ENCODE data around the gene MRPS23. TPM values are rescaled to one million over a fixed set of nuclear protein-coding genes. Genes with fewer than 3 reads are reported as not detected.
A peak's percentile ranks its signal among the peaks of the same experiment; 100 is the strongest.

Gene MRPS23
- total RNA-seq: 10 to 100 TPM in 1 of 2 donors, 1 to 10 TPM in 1; 1.3 to 13.7 TPM

DNA sequence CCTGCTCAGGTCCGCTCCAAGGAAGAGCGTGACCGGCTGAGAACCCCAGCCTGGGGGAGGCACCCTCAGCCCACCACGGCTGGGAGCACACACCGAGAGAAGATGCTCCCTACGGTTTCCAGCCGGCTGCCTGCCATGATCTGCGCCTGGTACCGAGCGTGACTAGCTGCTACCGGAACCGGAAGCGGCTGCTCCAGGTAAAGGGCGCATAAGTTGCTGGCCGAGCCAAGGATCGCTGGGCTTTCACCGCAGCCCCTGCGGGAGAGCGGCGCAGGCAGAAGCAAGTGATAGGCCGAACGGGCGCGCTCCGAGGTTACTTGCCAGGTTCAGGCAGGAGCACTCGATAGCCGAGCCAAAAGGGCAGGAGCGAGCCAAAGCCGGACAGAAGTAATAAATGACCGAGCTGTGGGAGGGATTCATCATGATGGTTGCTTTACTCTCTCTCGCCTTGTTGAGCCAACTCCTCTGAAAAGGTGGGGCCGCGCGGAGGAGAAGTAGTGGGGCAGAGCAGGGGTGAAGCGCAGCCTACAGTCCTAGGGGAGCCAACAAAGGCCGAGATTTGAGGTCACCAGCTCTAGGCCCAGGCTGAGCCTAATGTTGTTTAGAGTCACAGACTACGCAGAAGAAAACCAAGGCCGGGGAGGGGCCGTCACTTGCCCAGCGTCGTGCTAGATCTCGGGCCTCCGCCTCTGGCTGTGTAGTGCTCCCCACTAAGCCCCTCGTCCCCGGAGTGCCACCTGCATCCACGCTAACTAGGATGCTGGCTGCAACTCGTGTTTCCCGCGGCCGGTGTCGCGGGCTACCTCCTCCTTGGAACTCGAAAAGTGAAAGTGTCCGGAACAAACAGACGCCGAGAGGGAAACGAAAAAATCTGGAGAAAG lies at the start of gene MRPS23:
Gene MRPS23, minus strand, starts transcription at position 171 of the 881 bp plus-strand sequence. Its CDS starts 34 bp downstream, at position 137.
- TF ChIP-seq, protein P1, sequence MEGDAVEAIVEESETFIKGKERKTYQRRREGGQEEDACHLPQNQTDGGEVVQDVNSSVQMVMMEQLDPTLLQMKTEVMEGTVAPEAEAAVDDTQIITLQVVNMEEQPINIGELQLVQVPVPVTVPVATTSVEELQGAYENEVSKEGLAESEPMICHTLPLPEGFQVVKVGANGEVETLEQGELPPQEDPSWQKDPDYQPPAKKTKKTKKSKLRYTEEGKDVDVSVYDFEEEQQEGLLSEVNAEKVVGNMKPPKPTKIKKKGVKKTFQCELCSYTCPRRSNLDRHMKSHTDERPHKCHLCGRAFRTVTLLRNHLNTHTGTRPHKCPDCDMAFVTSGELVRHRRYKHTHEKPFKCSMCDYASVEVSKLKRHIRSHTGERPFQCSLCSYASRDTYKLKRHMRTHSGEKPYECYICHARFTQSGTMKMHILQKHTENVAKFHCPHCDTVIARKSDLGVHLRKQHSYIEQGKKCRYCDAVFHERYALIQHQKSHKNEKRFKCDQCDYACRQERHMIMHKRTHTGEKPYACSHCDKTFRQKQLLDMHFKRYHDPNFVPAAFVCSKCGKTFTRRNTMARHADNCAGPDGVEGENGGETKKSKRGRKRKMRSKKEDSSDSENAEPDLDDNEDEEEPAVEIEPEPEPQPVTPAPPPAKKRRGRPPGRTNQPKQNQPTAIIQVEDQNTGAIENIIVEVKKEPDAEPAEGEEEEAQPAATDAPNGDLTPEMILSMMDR (IDR thresholded peaks at IDR 0.05): peak in 2 of 7 experiments; percentile 28 to 38
- TF ChIP-seq POLR2A (IDR thresholded peaks at IDR 0.05): peak; percentile 78 to 91 (median 90)
- H3K27ac ChIP-seq: peak within 1 kb of the TSS; percentile 89 to 97 (median 90)
- ATAC-seq (peak; percentile 98), DNase-seq (peak; percentile 98 to 99 (median 99))
- peak within 1 kb of the TSS; percentile 77 to 92 for H3K4me3 ChIP-seq
- H3K9me3 ChIP-seq: no peaks in the 10 kb centered on the region
- WGBS, 2 donors: 0 to 1% methylated on average over 47 to 56 of the region's 57 CpGs
- intact Hi-C loops (cut with DNase I): no loop called here
- no peaks in the 10 kb centered on the region for H3K27me3 ChIP-seq
- H3K4me1 ChIP-seq: peaks cover 54% of the 10 kb centered on the region
- no peaks in the 10 kb centered on the region for H3K36me3 ChIP-seq (replicated peaks in 1 of 2; ENCODE audit: insufficient read depth in 1 of 2, low read depth in 2 of 2)

DNA sequence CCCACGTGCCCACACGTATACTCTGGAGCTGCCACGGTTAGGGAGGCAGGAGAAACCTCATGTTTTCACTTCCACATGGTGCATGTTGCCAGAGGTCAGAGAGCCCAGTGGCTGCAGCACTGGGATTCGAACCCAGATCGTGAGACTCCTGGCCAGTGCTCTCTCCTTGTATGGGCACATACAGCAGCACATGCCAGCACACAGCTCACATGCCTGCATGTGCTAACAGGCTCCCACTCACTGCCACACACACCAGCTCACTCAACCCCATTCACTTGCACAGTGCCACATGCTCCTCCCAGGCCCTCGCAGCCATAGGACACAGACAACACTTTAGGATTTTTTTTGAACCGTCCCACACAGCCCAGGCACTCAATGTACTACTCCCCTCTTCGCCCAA lies 49.5 kb upstream of the MRPS23 start:
- H3K9me3 ChIP-seq: no peaks in the 10 kb centered on the region
- intact Hi-C loops (cut with DNase I): no loop called here
- no peaks in the 10 kb centered on the region for H3K36me3 ChIP-seq (replicated peaks in 1 of 2; ENCODE audit: insufficient read depth in 1 of 2, low read depth in 2 of 2)
- ATAC-seq (no peak), DNase-seq (peak in 1 of 4 donors; percentile 17)
- TF ChIP-seq, protein P1 (IDR thresholded peaks at IDR 0.05): no peak
- no peak for TF ChIP-seq POLR2A (IDR thresholded peaks at IDR 0.05)
- peak overlapping the region; percentile 86 to 97 (median 94) for H3K27ac ChIP-seq
- H3K4me3 ChIP-seq: no peak overlapping the region
- WGBS, 2 donors: 64 to 74% methylated on average over 5 to 8 of the region's 8 CpGs
- H3K27me3 ChIP-seq: no peaks in the 10 kb centered on the region
- peaks cover 82% of the 10 kb centered on the region for H3K4me1 ChIP-seq

DNA sequence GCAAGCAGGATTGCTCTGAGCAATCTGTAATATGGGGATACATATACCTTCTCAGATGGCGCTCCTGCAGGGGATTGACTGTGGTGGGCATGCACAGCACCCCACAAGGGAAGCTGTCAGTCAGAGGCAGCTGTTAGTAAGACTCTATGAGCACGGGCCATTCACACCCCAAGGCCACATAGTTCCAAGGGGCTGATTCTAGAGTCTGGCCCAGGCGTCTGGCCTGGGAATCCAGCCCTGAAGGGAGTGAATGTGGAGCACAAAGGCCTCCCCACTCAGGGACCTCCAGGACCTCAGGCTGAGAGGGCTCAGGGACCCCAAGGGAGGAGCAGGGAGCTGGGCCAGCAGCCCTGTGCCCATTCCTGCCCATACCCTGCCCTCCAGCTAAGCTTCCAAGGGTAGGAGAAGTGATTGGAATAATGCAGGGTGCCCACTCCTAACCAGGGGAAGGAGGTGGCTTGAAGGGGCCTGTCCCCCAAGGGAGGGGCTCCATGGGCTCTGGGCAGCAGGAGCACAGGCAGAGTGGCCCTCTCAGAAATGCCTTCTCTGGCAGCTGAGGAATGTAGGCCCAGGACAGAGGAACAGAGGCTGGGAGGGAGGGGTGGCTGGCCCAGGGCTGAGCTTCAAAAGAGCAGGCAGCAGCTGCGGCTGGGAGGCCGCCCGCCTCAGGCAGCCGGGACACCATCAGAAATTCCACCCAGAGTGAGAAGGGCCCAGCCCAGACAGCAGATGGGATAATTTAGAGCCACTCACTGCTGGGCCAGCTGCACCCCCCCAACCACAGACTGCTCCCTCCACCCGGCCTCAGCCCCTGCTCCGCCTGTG lies 48.9 kb upstream of the MRPS23 start:
- peak overlapping the region; percentile 86 to 97 (median 94) for H3K27ac ChIP-seq
- H3K4me1 ChIP-seq: peaks cover 82% of the 10 kb centered on the region
- H3K36me3 ChIP-seq (replicated peaks in 1 of 2; ENCODE audit: insufficient read depth in 1 of 2, low read depth in 2 of 2): no peaks in the 10 kb centered on the region
- H3K4me3 ChIP-seq: no peak overlapping the region
- peak; percentile 45 to 83 (median 70) for DNase-seq
- H3K9me3 ChIP-seq: no peaks in the 10 kb centered on the region
- TF ChIP-seq POLR2A (IDR thresholded peaks at IDR 0.05): peak in 1 of 3 donors; percentile 21
- TF ChIP-seq, protein P1 (IDR thresholded peaks at IDR 0.05): no peak
- ATAC-seq: no peak
- no peaks in the 10 kb centered on the region for H3K27me3 ChIP-seq
- 41 to 57% methylated on average over 2 to 8 of the region's 9 CpGs for WGBS, 2 donors
- intact Hi-C loops (cut with DNase I): no loop called here

DNA sequence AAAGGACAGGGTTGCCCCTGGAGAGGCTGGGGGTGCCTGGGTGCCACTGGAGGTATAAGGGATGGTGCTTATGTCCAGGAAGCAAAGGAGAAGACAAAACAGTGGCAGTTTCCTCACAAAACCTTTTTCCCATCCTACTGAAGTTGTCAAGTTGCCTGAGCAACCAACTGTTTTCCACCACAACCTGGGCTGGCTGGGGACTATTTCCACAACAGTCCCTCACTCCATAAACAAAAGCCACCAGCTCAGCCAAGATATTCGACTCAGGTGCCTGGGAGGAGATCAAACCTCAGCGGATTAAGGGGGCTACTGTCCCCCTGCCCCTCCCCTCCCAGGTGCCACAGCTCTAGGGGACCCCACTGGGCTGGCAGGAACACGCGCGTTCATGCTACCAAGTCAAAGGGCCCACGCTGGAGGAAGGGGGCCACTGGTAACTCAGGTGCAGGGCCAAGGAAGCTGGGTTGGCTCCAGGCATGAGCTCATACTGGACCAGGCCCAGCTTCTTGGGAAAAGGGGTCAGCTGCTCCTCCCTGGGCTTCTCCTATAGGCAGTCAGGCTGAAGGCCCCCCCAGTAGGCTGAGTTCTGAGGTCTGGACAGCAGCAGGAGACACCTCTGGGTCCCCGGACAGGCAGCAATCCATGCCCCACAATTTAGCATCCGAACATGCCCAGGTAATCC lies 45.7 kb upstream of the MRPS23 start:
- H3K36me3 ChIP-seq (replicated peaks in 1 of 2; ENCODE audit: insufficient read depth in 1 of 2, low read depth in 2 of 2): no peaks in the 10 kb centered on the region
- DNase-seq (peak; percentile 84 to 92 (median 88)), ATAC-seq (peak; percentile 58)
- intact Hi-C loops (cut with DNase I): no loop called here
- H3K27me3 ChIP-seq: no peaks in the 10 kb centered on the region
- H3K4me3 ChIP-seq: no peak overlapping the region
- TF ChIP-seq, protein P1 (IDR thresholded peaks at IDR 0.05): no peak
- peak in 2 of 3 donors; percentile 15 to 34 for TF ChIP-seq POLR2A (IDR thresholded peaks at IDR 0.05)
- WGBS, 2 donors: 37 to 43% methylated on average over 7 to 8 of the region's 8 CpGs
- H3K27ac ChIP-seq: peak overlapping the region; percentile 91 to 95 (median 93)
- no peaks in the 10 kb centered on the region for H3K9me3 ChIP-seq
- H3K4me1 ChIP-seq: peaks cover 84% of the 10 kb centered on the region
